ENCODE data around the gene ERBB2. TPM values are rescaled to one million over a fixed set of nuclear protein-coding genes. Genes with fewer than 3 reads are reported as not detected.

Gene ERBB2
- total and polyA plus RNA-seq, 8 donors: 13.1 to 402 (median 56.5) TPM

GRCh38 chr17:39726617-39727016, 26.8 kb downstream of the ERBB2 start:
- TF ChIP-seq POLR2A (IDR thresholded peaks at IDR 0.05): no peak
- no peak for TF ChIP-seq CTCF (IDR thresholded peaks at IDR 0.05)
- no peak for TF ChIP-seq POLR2AphosphoS5 (IDR thresholded peaks at IDR 0.05)
- TF ChIP-seq EP300 (IDR thresholded peaks at IDR 0.05): no peak
- DNase-seq: no peak
- Histone ChIP-seq H3K4me1 (peaks cover 10 to 36% (median 26%) of the 10 kb centered on the region in 4 donors), H3K27ac (no peak overlapping the region), H3K9me3 (no peaks in the 10 kb centered on the region), H3K27me3 (no peaks in the 10 kb centered on the region), H3K36me3 (peaks cover 22 to 78% (median 71%) of the 10 kb centered on the region in 4 donors), H3K4me3 (no peak overlapping the region)
- WGBS, 5 donors: 80 to 88% (median 86%) methylated on average over 6 to 9 of the region's 9 CpGs
- intact Hi-C loops (cut with DNase I; ENCODE audit: low total_unique reads): no loop called here

- no peak for TF ChIP-seq POLR2AphosphoS5 (IDR thresholded peaks at IDR 0.05)
- TF ChIP-seq EP300 (IDR thresholded peaks at IDR 0.05): no peak
- TF ChIP-seq CTCF (IDR thresholded peaks at IDR 0.05): no peak
- TF ChIP-seq POLR2A (IDR thresholded peaks at IDR 0.05): no peak
- intact Hi-C loops (cut with DNase I; ENCODE audit: low total_unique reads): no loop called here
- no peaks in the 10 kb centered on the region for H3K9me3 ChIP-seq
- 64 to 76% (median 68%) methylated on average over 9 to 10 of the region's 10 CpGs for WGBS, 5 donors
- H3K27ac ChIP-seq: no peak overlapping the region
- no peak overlapping the region for H3K4me3 ChIP-seq
- peaks cover 10 to 36% (median 26%) of the 10 kb centered on the region in 4 donors for H3K4me1 ChIP-seq
- no peaks in the 10 kb centered on the region for H3K27me3 ChIP-seq
- peaks cover 22 to 69% (median 63%) of the 10 kb centered on the region in 4 donors for H3K36me3 ChIP-seq
- DNase-seq: peak in 1 of 2 donors; percentile 5
These were observed 27.7 kb downstream of the ERBB2 start for GRCh38 chr17:39727556-39727955.

GRCh38 chr17:39729280-39729851, 29.5 kb downstream of the ERBB2 start:
- H3K4me3 ChIP-seq: peak overlapping the region; percentile 65 to 94 (median 67)
- peak overlapping the region; percentile 92 to 97 (median 95) for H3K27ac ChIP-seq
- 58 to 70% (median 67%) methylated on average over 6 of the region's 6 CpGs for WGBS, 5 donors
- intact Hi-C loops (cut with DNase I; ENCODE audit: low total_unique reads): no loop called here
- no peaks in the 10 kb centered on the region for H3K27me3 ChIP-seq
- no peaks in the 10 kb centered on the region for H3K9me3 ChIP-seq
- TF ChIP-seq POLR2AphosphoS5 (IDR thresholded peaks at IDR 0.05) (no peak), CTCF (IDR thresholded peaks at IDR 0.05) (no peak), POLR2A (IDR thresholded peaks at IDR 0.05) (no peak)
- H3K36me3 ChIP-seq: peaks cover 22 to 50% (median 48%) of the 10 kb centered on the region in 4 donors
- H3K4me1 ChIP-seq: peaks cover 10 to 36% (median 23%) of the 10 kb centered on the region in 4 donors
- DNase-seq: no peak

GRCh38 chr17:39730095-39730921, 30.4 kb downstream of the ERBB2 start, which contains the start of gene MIEN1:
MIEN1 (minus strand) TSS chr17:39730532; CDS start chr17:39730495, 37 bp downstream.
- TF ChIP-seq EP300 (IDR thresholded peaks at IDR 0.05): no peak
- peak; percentile 51 to 98 (median 95) for TF ChIP-seq POLR2AphosphoS5 (IDR thresholded peaks at IDR 0.05)
- peak in 5 of 7 experiments; percentile 80 to 93 (median 88) for TF ChIP-seq CTCF (IDR thresholded peaks at IDR 0.05)
- peak in 1 of 4 donors; percentile 47 for TF ChIP-seq POLR2A (IDR thresholded peaks at IDR 0.05)
- Histone ChIP-seq H3K27ac (peak within 1 kb of the TSS; percentile 92 to 97 (median 95)), H3K27me3 (no peaks in the 10 kb centered on the region), H3K4me1 (peaks cover 10 to 36% (median 23%) of the 10 kb centered on the region in 4 donors), H3K36me3 (peaks cover 19 to 41% (median 38%) of the 10 kb centered on the region in 4 donors), H3K4me3 (peak within 1 kb of the TSS; percentile 65 to 94 (median 67)), H3K9me3 (no peaks in the 10 kb centered on the region)
- DNase-seq: peak; percentile 95 to 96
- WGBS, 5 donors: 0 to 1% (median 1%) methylated on average over 24 to 65 of the region's 65 CpGs
- intact Hi-C loops (cut with DNase I; ENCODE audit: low total_unique reads): no loop called here
